Liver (tissue), 9 donors: ENCODE measurements around the gene DBP. TPM values are rescaled to one million over a fixed set of nuclear protein-coding genes. Genes with fewer than 3 reads are reported as not detected.

Source experiments
- DNase-seq: peaks from one replicate; pipeline ENCODE4 v3.0.0-alpha.2; 2017; ENCODE audit warnings: low spot score
- H3K27ac ChIP-seq, 2 donors: one replicate each; pipeline ENCODE4 v1.7.0; 2013; ENCODE audit warnings: inconsistent platforms in 2 of 2, low read length in 2 of 2, control low read depth in 1 of 2, low read depth in 1 of 2, mild to moderate bottlenecking in 1 of 2
- H3K27me3 ChIP-seq, 4 donors: one replicate each; pipeline versions ENCODE4 v1.6.1 to v1.7.0; 2013; ENCODE audit warnings: low read length in 3 of 4, inconsistent platforms in 1 of 4, mild to moderate bottlenecking in 1 of 4, moderate library complexity in 1 of 4; ENCODE audit not compliant: control insufficient read depth in 4 of 4, insufficient read depth in 4 of 4
- H3K36me3 ChIP-seq, 4 donors: one replicate each; pipeline versions ENCODE4 v1.6.1 to v1.7.0; 2013; ENCODE audit warnings: low read length in 3 of 4, mild to moderate bottlenecking in 3 of 4, low read depth in 1 of 4, moderate library complexity in 1 of 4; ENCODE audit not compliant: control insufficient read depth in 4 of 4, insufficient read depth in 3 of 4
- H3K4me1 ChIP-seq, 4 donors: one replicate each; pipeline versions ENCODE4 v1.6.1 to v1.7.0; 2013; ENCODE audit warnings: low read length in 3 of 4, mild to moderate bottlenecking in 3 of 4, moderate library complexity in 1 of 4; ENCODE audit not compliant: control insufficient read depth in 4 of 4, insufficient read depth in 4 of 4
- H3K4me3 ChIP-seq, 3 donors: one replicate each; pipeline versions ENCODE4 v1.6.1 to v1.7.0; 2013; ENCODE audit warnings: low read length in 3 of 3, control low read depth in 1 of 3, low read depth in 1 of 3, mild to moderate bottlenecking in 1 of 3
- H3K9ac ChIP-seq, 2 donors: one replicate each; pipeline ENCODE4 v1.7.0; 2013; ENCODE audit warnings: low read length in 2 of 2, mild to moderate bottlenecking in 2 of 2, moderate library complexity in 2 of 2, control low read depth in 1 of 2, low read depth in 1 of 2
- H3K9me3 ChIP-seq, 4 donors: one replicate each; pipeline versions ENCODE4 v1.6.1 to v1.7.0; 2013; ENCODE audit warnings: low read length in 3 of 4; ENCODE audit not compliant: control insufficient read depth in 4 of 4
- EGR1 ChIP-seq, 2 donors: IDR thresholded peaks; 2 replicates each; pipeline ENCODE4 v1.6.1; 2016 to 2018; ENCODE audit warnings: antibody characterized with exemption in 2 of 2, low read depth in 2 of 2
- FOXA1 ChIP-seq: IDR thresholded peaks from 2 replicates; pipeline ENCODE4 v1.6.1; 2016; ENCODE audit warnings: antibody characterized with exemption
- FOXA2 ChIP-seq: IDR thresholded peaks from 2 replicates; pipeline ENCODE4 v1.6.1; 2016; ENCODE audit warnings: antibody characterized with exemption
- GABPA ChIP-seq, 2 donors: IDR thresholded peaks in 1 of 2; conservative IDR thresholded peaks in 1 of 2; 2 replicates each; pipeline ENCODE4 v1.6.1; 2016; ENCODE audit warnings: antibody characterized with exemption in 2 of 2, mild to moderate bottlenecking in 1 of 2, moderate library complexity in 1 of 2
- HNF4A ChIP-seq, 2 donors: conservative IDR thresholded peaks; 2 replicates each; pipeline ENCODE4 v1.6.1; 2016; ENCODE audit warnings: antibody characterized with exemption in 2 of 2, mild to moderate bottlenecking in 2 of 2
- HNF4G ChIP-seq: IDR thresholded peaks from 2 replicates; pipeline ENCODE4 v1.6.1; 2016; ENCODE audit warnings: antibody characterized with exemption
- JUND ChIP-seq, 2 donors: IDR thresholded peaks; 2 replicates each; pipeline ENCODE4 v1.6.1; 2016; ENCODE audit warnings: antibody characterized with exemption in 2 of 2
- NR2F2 ChIP-seq: IDR thresholded peaks from 2 replicates; pipeline ENCODE4 v1.6.1; 2016; ENCODE audit warnings: antibody characterized with exemption
- RAD21 ChIP-seq, 2 donors: IDR thresholded peaks; 2 replicates each; pipeline ENCODE4 v1.6.1; 2016; ENCODE audit warnings: antibody characterized with exemption in 2 of 2, mild to moderate bottlenecking in 2 of 2
- RXRA ChIP-seq, 2 donors: IDR thresholded peaks; 2 replicates each; pipeline ENCODE4 v1.6.1; 2017 to 2018; ENCODE audit warnings: antibody characterized with exemption in 2 of 2, mild to moderate bottlenecking in 1 of 2
- SP1 ChIP-seq: IDR thresholded peaks from 2 replicates; pipeline ENCODE4 v1.6.1; 2018; ENCODE audit warnings: antibody characterized with exemption, mild to moderate bottlenecking
- TAF1 ChIP-seq: conservative IDR thresholded peaks from 2 replicates; pipeline ENCODE4 v1.6.1; 2016; ENCODE audit warnings: antibody characterized with exemption, mild to moderate bottlenecking
- YY1 ChIP-seq: IDR thresholded peaks from 2 replicates; pipeline ENCODE4 v1.6.1; 2016; ENCODE audit warnings: antibody characterized with exemption, mild to moderate bottlenecking
- WGBS: extraction: QIAGEN DNeasy Blood & Tissue Kit; methylation state at CpG from one replicate; pipeline ENCODE4 v1.1.7; 2013; 5-methylcytosine and 5-hydroxymethylcytosine counted together
- polyA plus RNA-seq, 2 donors: library from polyadenylated mRNA; stranded (reverse) in 1 of 2; unstranded in 1 of 2; fragments of 200-250 nt in 1 of 2; fragments of >200 nt in 1 of 2; fragmentation: Nextera tagmentation in 1 of 2; extraction: Ambion mirVana in 1 of 2; gene quantifications; one replicate each; pipeline versions ENCODE4 v1.2.1 to v1.2.3, GENCODE V29; 2013 to 2015
- total RNA-seq, 2 donors: library from RNA; depleted of rRNA; stranded (reverse); fragments of >200 nt; gene quantifications; one replicate each; pipeline ENCODE4 v1.2.3, GENCODE V29; 2014
- TF ChIP-seq, protein P1 (sequence below): IDR thresholded peaks from 2 replicates; pipeline ENCODE4 v1.6.1; 2016; ENCODE audit warnings: antibody characterized with exemption
- TF ChIP-seq, protein P2 (sequence below): IDR thresholded peaks from 2 replicates; pipeline ENCODE4 v1.6.1; 2016; ENCODE audit warnings: antibody characterized with exemption
- TF ChIP-seq, protein P3 (sequence below): IDR thresholded peaks from 2 replicates; pipeline ENCODE4 v1.6.1; 2016; ENCODE audit warnings: antibody characterized with exemption, mild to moderate bottlenecking
- TF ChIP-seq, protein P4 (sequence below): IDR thresholded peaks from 2 replicates; pipeline ENCODE4 v1.6.1; 2016; ENCODE audit warnings: antibody characterized with exemption
- TF ChIP-seq, protein P5 (sequence below): fragments of 150-350 bp; IDR thresholded peaks from 2 replicates; pipeline ENCODE4 v1.5.1; 2017; ENCODE audit warnings: improper control_type of control experiment, low read depth, low read length; ENCODE audit not compliant: missing input control
- donor health status: healthy.
- donor health status: healthy.
- donor health status: healthy.
- donor health status: healthy.
- donor health status: healthy.

DBP gene
- total and polyA plus RNA-seq, 4 donors = 1.2 to 4.5 (median 1.8) TPM

DNA sequence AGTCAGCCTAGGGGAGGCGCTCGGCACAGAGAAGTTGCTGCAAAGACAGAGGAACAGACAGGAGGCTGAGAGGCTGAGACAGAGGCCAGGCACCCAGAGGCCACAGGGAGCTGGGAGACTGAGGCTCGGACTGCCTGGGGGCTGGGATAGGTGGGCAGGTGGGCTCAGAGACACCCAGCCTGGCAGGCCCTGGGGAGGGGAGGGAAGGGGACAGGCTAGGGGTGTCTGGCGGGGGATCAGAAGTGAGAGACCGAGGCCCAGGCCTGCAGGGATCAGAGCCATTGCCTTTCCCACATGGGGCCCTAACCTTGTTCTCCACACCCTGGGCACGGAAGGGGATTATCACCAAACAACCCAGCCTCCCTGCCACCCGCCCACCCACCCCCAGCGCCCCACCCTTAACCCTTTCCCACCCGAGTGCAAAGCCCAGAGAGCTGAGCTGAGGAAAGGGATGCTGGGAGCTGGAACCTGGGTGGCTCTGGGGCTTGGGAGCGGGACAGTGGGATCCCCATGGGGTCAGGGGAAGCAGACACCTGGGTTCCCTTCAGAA lies 34.3 kb upstream of the DBP start:
- H3K27ac ChIP-seq = no peak overlapping the region
- TF ChIP-seq EGR1 (IDR thresholded peaks at IDR 0.05; ENCODE audit: low read depth in 2 of 2) = no peak
- TF ChIP-seq, protein P1, sequence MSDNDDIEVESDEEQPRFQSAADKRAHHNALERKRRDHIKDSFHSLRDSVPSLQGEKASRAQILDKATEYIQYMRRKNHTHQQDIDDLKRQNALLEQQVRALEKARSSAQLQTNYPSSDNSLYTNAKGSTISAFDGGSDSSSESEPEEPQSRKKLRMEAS = no peak
- no peak for TF ChIP-seq TAF1
- no peak for TF ChIP-seq NR2F2
- TF ChIP-seq, protein P2, sequence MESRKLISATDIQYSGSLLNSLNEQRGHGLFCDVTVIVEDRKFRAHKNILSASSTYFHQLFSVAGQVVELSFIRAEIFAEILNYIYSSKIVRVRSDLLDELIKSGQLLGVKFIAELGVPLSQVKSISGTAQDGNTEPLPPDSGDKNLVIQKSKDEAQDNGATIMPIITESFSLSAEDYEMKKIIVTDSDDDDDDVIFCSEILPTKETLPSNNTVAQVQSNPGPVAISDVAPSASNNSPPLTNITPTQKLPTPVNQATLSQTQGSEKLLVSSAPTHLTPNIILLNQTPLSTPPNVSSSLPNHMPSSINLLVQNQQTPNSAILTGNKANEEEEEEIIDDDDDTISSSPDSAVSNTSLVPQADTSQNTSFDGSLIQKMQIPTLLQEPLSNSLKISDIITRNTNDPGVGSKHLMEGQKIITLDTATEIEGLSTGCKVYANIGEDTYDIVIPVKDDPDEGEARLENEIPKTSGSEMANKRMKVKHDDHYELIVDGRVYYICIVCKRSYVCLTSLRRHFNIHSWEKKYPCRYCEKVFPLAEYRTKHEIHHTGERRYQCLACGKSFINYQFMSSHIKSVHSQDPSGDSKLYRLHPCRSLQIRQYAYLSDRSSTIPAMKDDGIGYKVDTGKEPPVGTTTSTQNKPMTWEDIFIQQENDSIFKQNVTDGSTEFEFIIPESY = no peak
- no peak for TF ChIP-seq YY1
- no peak for TF ChIP-seq GABPA (IDR thresholded peaks at IDR 0.05 in 1 of 2, conservative IDR thresholded peaks at IDR 0.05 in 1 of 2)
- TF ChIP-seq HNF4A (conservative IDR thresholded peaks at IDR 0.05) = no peak
- no peak for TF ChIP-seq RAD21 (IDR thresholded peaks at IDR 0.05)
- no peak for TF ChIP-seq SP1
- no peak for TF ChIP-seq RXRA (IDR thresholded peaks at IDR 0.05)
- TF ChIP-seq JUND (IDR thresholded peaks at IDR 0.05) = no peak
- TF ChIP-seq, protein P3, sequence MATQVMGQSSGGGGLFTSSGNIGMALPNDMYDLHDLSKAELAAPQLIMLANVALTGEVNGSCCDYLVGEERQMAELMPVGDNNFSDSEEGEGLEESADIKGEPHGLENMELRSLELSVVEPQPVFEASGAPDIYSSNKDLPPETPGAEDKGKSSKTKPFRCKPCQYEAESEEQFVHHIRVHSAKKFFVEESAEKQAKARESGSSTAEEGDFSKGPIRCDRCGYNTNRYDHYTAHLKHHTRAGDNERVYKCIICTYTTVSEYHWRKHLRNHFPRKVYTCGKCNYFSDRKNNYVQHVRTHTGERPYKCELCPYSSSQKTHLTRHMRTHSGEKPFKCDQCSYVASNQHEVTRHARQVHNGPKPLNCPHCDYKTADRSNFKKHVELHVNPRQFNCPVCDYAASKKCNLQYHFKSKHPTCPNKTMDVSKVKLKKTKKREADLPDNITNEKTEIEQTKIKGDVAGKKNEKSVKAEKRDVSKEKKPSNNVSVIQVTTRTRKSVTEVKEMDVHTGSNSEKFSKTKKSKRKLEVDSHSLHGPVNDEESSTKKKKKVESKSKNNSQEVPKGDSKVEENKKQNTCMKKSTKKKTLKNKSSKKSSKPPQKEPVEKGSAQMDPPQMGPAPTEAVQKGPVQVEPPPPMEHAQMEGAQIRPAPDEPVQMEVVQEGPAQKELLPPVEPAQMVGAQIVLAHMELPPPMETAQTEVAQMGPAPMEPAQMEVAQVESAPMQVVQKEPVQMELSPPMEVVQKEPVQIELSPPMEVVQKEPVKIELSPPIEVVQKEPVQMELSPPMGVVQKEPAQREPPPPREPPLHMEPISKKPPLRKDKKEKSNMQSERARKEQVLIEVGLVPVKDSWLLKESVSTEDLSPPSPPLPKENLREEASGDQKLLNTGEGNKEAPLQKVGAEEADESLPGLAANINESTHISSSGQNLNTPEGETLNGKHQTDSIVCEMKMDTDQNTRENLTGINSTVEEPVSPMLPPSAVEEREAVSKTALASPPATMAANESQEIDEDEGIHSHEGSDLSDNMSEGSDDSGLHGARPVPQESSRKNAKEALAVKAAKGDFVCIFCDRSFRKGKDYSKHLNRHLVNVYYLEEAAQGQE = no peak
- TF ChIP-seq FOXA1 = no peak
- no peak for TF ChIP-seq FOXA2
- TF ChIP-seq, protein P4, sequence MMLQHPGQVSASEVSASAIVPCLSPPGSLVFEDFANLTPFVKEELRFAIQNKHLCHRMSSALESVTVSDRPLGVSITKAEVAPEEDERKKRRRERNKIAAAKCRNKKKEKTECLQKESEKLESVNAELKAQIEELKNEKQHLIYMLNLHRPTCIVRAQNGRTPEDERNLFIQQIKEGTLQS = no peak
- TF ChIP-seq, protein P5, sequence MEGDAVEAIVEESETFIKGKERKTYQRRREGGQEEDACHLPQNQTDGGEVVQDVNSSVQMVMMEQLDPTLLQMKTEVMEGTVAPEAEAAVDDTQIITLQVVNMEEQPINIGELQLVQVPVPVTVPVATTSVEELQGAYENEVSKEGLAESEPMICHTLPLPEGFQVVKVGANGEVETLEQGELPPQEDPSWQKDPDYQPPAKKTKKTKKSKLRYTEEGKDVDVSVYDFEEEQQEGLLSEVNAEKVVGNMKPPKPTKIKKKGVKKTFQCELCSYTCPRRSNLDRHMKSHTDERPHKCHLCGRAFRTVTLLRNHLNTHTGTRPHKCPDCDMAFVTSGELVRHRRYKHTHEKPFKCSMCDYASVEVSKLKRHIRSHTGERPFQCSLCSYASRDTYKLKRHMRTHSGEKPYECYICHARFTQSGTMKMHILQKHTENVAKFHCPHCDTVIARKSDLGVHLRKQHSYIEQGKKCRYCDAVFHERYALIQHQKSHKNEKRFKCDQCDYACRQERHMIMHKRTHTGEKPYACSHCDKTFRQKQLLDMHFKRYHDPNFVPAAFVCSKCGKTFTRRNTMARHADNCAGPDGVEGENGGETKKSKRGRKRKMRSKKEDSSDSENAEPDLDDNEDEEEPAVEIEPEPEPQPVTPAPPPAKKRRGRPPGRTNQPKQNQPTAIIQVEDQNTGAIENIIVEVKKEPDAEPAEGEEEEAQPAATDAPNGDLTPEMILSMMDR = no peak
- no peak for TF ChIP-seq HNF4G
- no peak overlapping the region for H3K4me3 ChIP-seq
- H3K9me3 ChIP-seq = no peaks in the 10 kb centered on the region
- no peak for DNase-seq
- no peaks in the 10 kb centered on the region for H3K27me3 ChIP-seq
- H3K4me1 ChIP-seq = peaks cover 0 to 3% (median 0%) of the 10 kb centered on the region in 4 donors
- H3K36me3 ChIP-seq = no peaks in the 10 kb centered on the region
- no peak overlapping the region for H3K9ac ChIP-seq
- 85% methylated on average over 10 of the region's 10 CpGs for WGBS
